Kidney tubule cell (primary cell): ENCODE data around the gene SPINK4.
A peak's percentile ranks its signal among the peaks of the same experiment; 100 is the strongest.

Experiments
- DNase-seq: peaks from one replicate; pipeline ENCODE4 v3.0.0-alpha.2; 2018; ENCODE audit warnings: low spot score

SPINK4 gene

DNA sequence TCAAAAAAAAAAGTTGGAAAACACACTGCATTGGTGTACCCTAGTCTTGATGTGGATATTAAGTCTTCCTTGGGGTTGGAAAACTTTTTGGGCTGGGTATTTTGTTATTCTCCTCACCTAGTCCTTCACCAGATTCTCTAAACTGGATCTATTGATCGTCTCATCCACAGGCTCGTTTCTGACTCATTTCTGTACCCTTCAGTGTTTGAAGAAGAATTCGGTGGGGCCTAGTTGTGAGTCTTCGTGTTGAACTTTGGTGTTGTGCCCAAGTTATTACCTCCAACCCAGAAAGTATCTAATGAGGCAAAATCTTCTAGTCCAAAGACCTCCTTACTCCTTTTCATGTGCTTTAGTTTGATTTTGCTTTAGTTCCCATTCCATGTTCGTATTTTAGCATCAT lies 51.9 kb downstream of the SPINK4 start:
- no peak for DNase-seq

DNA sequence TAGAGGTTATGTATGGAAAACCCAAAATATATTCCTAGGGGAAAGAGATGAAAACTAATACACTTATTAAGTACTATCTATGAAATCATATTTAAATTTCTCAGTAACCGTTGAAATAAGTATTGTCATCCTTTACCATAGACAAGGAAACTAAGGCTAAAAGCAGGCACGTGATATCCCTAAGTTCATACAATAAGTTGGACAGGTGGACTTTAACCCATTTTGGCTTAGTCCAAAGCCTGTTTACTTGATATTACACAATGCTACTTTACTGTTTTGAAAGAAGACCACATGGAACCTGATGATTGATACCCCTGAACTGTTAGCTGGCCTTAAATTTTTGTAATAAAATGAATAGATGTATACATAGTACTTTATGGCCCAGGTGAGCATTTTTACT lies 53.8 kb downstream of the SPINK4 start:
- no peak for DNase-seq

- DNase-seq = no peak
Observed at GRCh38 chr9:33294670-33295432, 54.9 kb downstream of the SPINK4 start.

GRCh38 chr9:33295571-33295970 lies 55.6 kb downstream of the SPINK4 start:
- no peak for DNase-seq

GRCh38 chr9:33297432-33297831 lies 57.5 kb downstream of the SPINK4 start:
- peak; percentile 6 for DNase-seq
